ENCODE measurements around the gene LRRC28.

- TF ChIP-seq POLR2A (IDR thresholded peaks at IDR 0.05; ENCODE audit: low read depth) = no peak
- TF ChIP-seq CTCF (IDR thresholded peaks at IDR 0.05) = no peak
- TF ChIP-seq EP300 (IDR thresholded peaks at IDR 0.05) = no peak
Measured at GRCh38 chr15:99406716-99407487, 155.6 kb downstream of the LRRC28 start.

Data from esophagus muscularis mucosa (tissue), 4 donors.